SK-N-SH (cell line): ENCODE data around the gene PSMD8. TPM values are rescaled to one million over a fixed set of nuclear protein-coding genes. Genes with fewer than 3 reads are reported as not detected.

Experiments used
- CTCF ChIA-PET: fragments of 300-600, 350-600 bp; formaldehyde crosslinking; extraction: SDS; loops from one replicate; lab custom pipeline; 2021; lab: Yijun Ruan, JAX
- POLR2A ChIA-PET: fragments of 350-600 bp; sonication (Branson Sonifier 250); formaldehyde crosslinking; extraction: SDS; loops from one replicate; lab custom pipeline; 2020; ENCODE audit warnings: antibody characterized with exemption, inconsistent platforms; lab: Yijun Ruan, JAX
- DNase-seq: peaks from one replicate; pipeline ENCODE4 v3.0.0; 2012
- H2AFZ ChIP-seq: fragments of 200-600 bp; sonication (generic); 2 replicates; pipeline ENCODE4 v1.8.1; 2016; ENCODE audit warnings: antibody characterized with exemption, mild to moderate bottlenecking, low read depth
- H3F3A ChIP-seq: fragments of 200-600 bp; sonication (generic); replicated peaks from 2 replicates; pipeline ENCODE3; 2016; ENCODE audit warnings: antibody characterized with exemption, mild to moderate bottlenecking; ENCODE audit not compliant: insufficient read depth
- H3K27ac ChIP-seq, 2 experiments: fragments of 200-500 bp in 1 of 2; fragments of 200-600 bp in 1 of 2; sonication (Bioruptor generic) in 1 of 2; sonication (generic), shearing (Covaris generic) in 1 of 2; 2 replicates each; pipeline versions ENCODE4 v1.5.1 to v1.6.1; 2014 to 2016; ENCODE audit warnings: low read depth in 2 of 2, inconsistent platforms in 1 of 2, low read length in 1 of 2, mild to moderate bottlenecking in 1 of 2, mixed read lengths in 1 of 2
- H3K27me3 ChIP-seq: fragments of 200-600 bp; sonication (generic), shearing (Covaris generic); 2 replicates; pipeline ENCODE4 v1.6.1; 2016; ENCODE audit warnings: mixed run types; ENCODE audit not compliant: insufficient read depth
- H3K36me3 ChIP-seq, 2 experiments: fragments of 200-500 bp in 1 of 2; fragments of 200-600 bp in 1 of 2; sonication (Bioruptor generic) in 1 of 2; sonication (generic) in 1 of 2; replicated peaks in 1 of 2; 2 replicates each; pipeline versions ENCODE3 to v1.5.1; 2014 to 2016; ENCODE audit warnings: low read length in 1 of 2, mild to moderate bottlenecking in 1 of 2; ENCODE audit not compliant: insufficient read depth in 2 of 2, control insufficient read depth in 1 of 2
- H3K4me1 ChIP-seq, 2 experiments: fragments of 200-500 bp in 1 of 2; fragments of 200-600 bp in 1 of 2; sonication (Bioruptor generic) in 1 of 2; sonication (generic), shearing (Covaris generic) in 1 of 2; 2 replicates each; pipeline versions ENCODE4 v1.5.1 to v1.6.1; 2014 to 2016; ENCODE audit warnings: low read depth in 1 of 2, low read length in 1 of 2, mixed run types in 1 of 2; ENCODE audit not compliant: insufficient read depth in 2 of 2, control insufficient read depth in 1 of 2
- H3K4me2 ChIP-seq: fragments of 200-600 bp; sonication (generic), shearing (Covaris generic); 2 replicates; pipeline ENCODE4 v1.6.1; 2017; ENCODE audit warnings: mixed run types
- H3K4me3 ChIP-seq, 2 experiments: fragments of 200-500 bp in 1 of 2; fragments of 200-600 bp in 1 of 2; sonication (Bioruptor generic) in 1 of 2; sonication (generic), shearing (Covaris generic) in 1 of 2; 2 replicates each; pipeline versions ENCODE4 v1.5.1 to v1.8.1; 2014 to 2016; ENCODE audit warnings: low read depth in 2 of 2, inconsistent platforms in 1 of 2, low read length in 1 of 2, mild to moderate bottlenecking in 1 of 2, mixed read lengths in 1 of 2, moderate library complexity in 1 of 2
- H3K79me2 ChIP-seq: fragments of 200-600 bp; sonication (generic); 2 replicates; pipeline ENCODE4 v1.8.1; 2017; ENCODE audit warnings: mild to moderate bottlenecking; ENCODE audit not compliant: insufficient read depth
- H3K9ac ChIP-seq: fragments of 200-600 bp; sonication (generic); 2 replicates; pipeline ENCODE4 v1.6.1; 2017; ENCODE audit warnings: mixed run types
- H3K9me2 ChIP-seq: fragments of 200-600 bp; sonication (generic); 2 replicates; pipeline ENCODE4 v1.6.1; 2017; ENCODE audit warnings: mixed run types
- H3K9me3 ChIP-seq: fragments of 200-600 bp; sonication (generic); 2 replicates; pipeline ENCODE4 v1.6.1; 2017; ENCODE audit warnings: mixed run types, mild to moderate bottlenecking, moderate library complexity
- H4K20me1 ChIP-seq: fragments of 200-600 bp; sonication (generic); 2 replicates; pipeline ENCODE4 v1.6.1; 2017; ENCODE audit warnings: mild to moderate bottlenecking, mixed run types; ENCODE audit not compliant: insufficient read depth
- CHD2 ChIP-seq: fragments of 150-350 bp; IDR thresholded peaks from 2 replicates; pipeline ENCODE4 v1.6.1; 2018; ENCODE audit warnings: low read length; ENCODE audit not compliant: partially characterized antibody
- EP300 ChIP-seq, 2 experiments: IDR thresholded peaks; 2 replicates each; pipeline versions ENCODE4 v1.4.0 to v1.6.1; 2012; ENCODE audit warnings: borderline replicate concordance in 1 of 2, low read depth in 1 of 2, low read length in 1 of 2
- EZH2phosphoT487 ChIP-seq: fragments of 200-600 bp; sonication (generic); IDR thresholded peaks from 2 replicates; pipeline ENCODE4 v1.6.1; 2017; ENCODE audit warnings: low read depth, mixed run types, mild to moderate bottlenecking, antibody characterized with exemption, moderate library complexity, borderline replicate concordance
- GABPA ChIP-seq: IDR thresholded peaks from 2 replicates; pipeline ENCODE4 v1.4.0; 2012; ENCODE audit warnings: low read depth, mild to moderate bottlenecking
- GATA2 ChIP-seq: sonication (generic); formaldehyde crosslinking; IDR thresholded peaks from 2 replicates; pipeline ENCODE4 v1.5.0; 2020; ENCODE audit warnings: mild to moderate bottlenecking, missing genetic modification reagents
- JUND ChIP-seq: IDR thresholded peaks from 2 replicates; pipeline ENCODE4 v1.4.0; 2012
- MAX ChIP-seq: IDR thresholded peaks from 2 replicates; pipeline ENCODE4 v1.4.0; 2012; ENCODE audit warnings: low read depth
- NRF1 ChIP-seq: IDR thresholded peaks from 2 replicates; pipeline ENCODE4 v1.6.1; 2012; ENCODE audit warnings: low read depth, mild to moderate bottlenecking, low read length
- POLR2AphosphoS5 ChIP-seq: IDR thresholded peaks from 2 replicates; pipeline ENCODE4 v1.6.1; 2012; ENCODE audit warnings: low read depth, low read length
- RAD21 ChIP-seq: IDR thresholded peaks from 2 replicates; pipeline ENCODE4 v1.6.1; 2012; ENCODE audit warnings: mild to moderate bottlenecking, low read length
- RCOR1 ChIP-seq: fragments of 150-350 bp; IDR thresholded peaks from 2 replicates; pipeline ENCODE4 v1.6.1; 2017; ENCODE audit warnings: antibody characterized with exemption, low read length
- RFX5 ChIP-seq: IDR thresholded peaks from 2 replicates; pipeline ENCODE4 v1.6.1; 2012; ENCODE audit warnings: mild to moderate bottlenecking, improper control_type of control experiment, low read length
- SIN3A ChIP-seq: IDR thresholded peaks from 2 replicates; pipeline ENCODE4 v1.6.1; 2012; ENCODE audit warnings: low read depth, mild to moderate bottlenecking, low read length, moderate library complexity, borderline replicate concordance
- SMC3 ChIP-seq: IDR thresholded peaks from 2 replicates; pipeline ENCODE4 v1.6.1; 2012; ENCODE audit warnings: low read depth, low read length, improper control_type of control experiment
- TAF1 ChIP-seq: IDR thresholded peaks from 2 replicates; pipeline ENCODE4 v1.6.1; 2012; ENCODE audit warnings: low read depth, mild to moderate bottlenecking, low read length, moderate library complexity, borderline replicate concordance
- TEAD4 ChIP-seq: IDR thresholded peaks from 2 replicates; pipeline ENCODE4 v1.4.0; 2012; ENCODE audit warnings: mild to moderate bottlenecking, borderline replicate concordance; ENCODE audit not compliant: insufficient read depth
- USF1 ChIP-seq: IDR thresholded peaks from 2 replicates; pipeline ENCODE4 v1.4.0; 2012; ENCODE audit warnings: low read depth, borderline replicate concordance
- YY1 ChIP-seq: IDR thresholded peaks from 2 replicates; pipeline ENCODE4 v1.4.0; 2012; ENCODE audit warnings: low read depth, mild to moderate bottlenecking
- WGBS: methylation state at CpG from one replicate; pipeline ENCODE4 v1.1.6; 2017; ENCODE audit warnings: low lambda C conversion rate; 5-methylcytosine and 5-hydroxymethylcytosine counted together
- polyA plus RNA-seq, 3 experiments: library from polyadenylated mRNA; depleted of rRNA; stranded (reverse); fragments of >200 nt; gene quantifications; 2 replicates each; pipeline ENCODE4 v1.2.3, GENCODE V29; 2012

PSMD8 gene
- polyA plus RNA-seq, 1 of the 3 experiments (the other 2 are of a cell fraction), result 400 TPM

DNA sequence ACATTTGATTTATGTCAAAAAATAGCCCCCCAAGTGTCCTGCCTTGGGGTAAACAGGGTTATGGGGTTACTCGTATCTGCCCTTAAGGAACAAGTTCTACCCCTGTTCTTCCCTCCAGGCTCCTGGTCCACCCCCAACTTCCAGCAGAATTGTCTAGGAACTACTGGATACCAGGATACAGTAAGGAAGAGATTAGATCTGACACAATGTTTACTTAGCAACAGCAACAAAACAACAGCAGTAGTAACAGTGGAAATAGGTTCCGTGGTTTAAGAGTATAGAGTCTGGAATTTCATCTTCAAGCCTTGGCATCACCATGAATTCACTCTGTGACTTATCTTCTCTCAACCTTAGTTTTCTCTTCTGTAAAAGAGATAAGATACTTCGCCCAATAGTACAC is 26.8 kb downstream of the PSMD8 start:
- CTCF ChIA-PET, result interaction anchor here (3.2 kb wide), 1 partner anchor 236 kb away, joined by 52 read pairs; no protein-coding TSS in a partner anchor
- DNase-seq, result no peak
- peaks cover 6% of the 10 kb centered on the region; the same call in 1 of the 2 replicates for H3K79me2 ChIP-seq
- H2AFZ ChIP-seq, result no peak overlapping the region
- no peaks in the 10 kb centered on the region for H3K9me3 ChIP-seq
- H3K36me3 ChIP-seq, result peaks cover 4 to 6% of the 10 kb centered on the region in 2 experiments
- H3K4me1 ChIP-seq, result no peaks in the 10 kb centered on the region; a peak in 1 of 4 replicates
- no peaks in the 10 kb centered on the region for H3K9me2 ChIP-seq
- no peaks in the 10 kb centered on the region for H3K27me3 ChIP-seq
- POLR2A ChIA-PET, result interaction anchor here (5.1 kb wide), 1 partner anchor 12 kb away, joined by 30 read pairs; the partner anchor contains the start of genes GGN and SPRED3
- H4K20me1 ChIP-seq, result no peaks in the 10 kb centered on the region
- TF ChIP-seq POLR2AphosphoS5 (peak; percentile 18; the same call in 1 of the 2 replicates), YY1 (no peak)
- no peak overlapping the region for H3K9ac ChIP-seq
- H3K4me3 ChIP-seq, result no peak overlapping the region
- H3K4me2 ChIP-seq, result no peak overlapping the region
- peak overlapping the region in 1 of 2 experiments; percentile 29; a peak in 1 of 4 replicates for H3K27ac ChIP-seq
- WGBS, result 75% methylated on average over 3 of the region's 3 CpGs
- H3F3A ChIP-seq, result peaks cover 8% of the 10 kb centered on the region

GRCh38 chr19:38402623-38402966 is 28.2 kb downstream of the PSMD8 start:
- POLR2A ChIA-PET, result interaction anchor here (1.3 to 5.1 kb wide), 3 partner anchors 14 to 232 kb away, joined by 3 to 30 read pairs (median 4); partner anchors contain the start of genes EIF3K, GGN and SPRED3

GRCh38 chr19:38402967-38403674 is 28.8 kb downstream of the PSMD8 start, which contains the start of gene FAM98C:
TSS of gene FAM98C (plus strand) at chr19:38403093. CDS start at chr19:38403154, 61 bp downstream.
- Histone ChIP-seq H3K27me3 (no peaks in the 10 kb centered on the region), H4K20me1 (no peaks in the 10 kb centered on the region), H3K27ac (peak within 1 kb of the TSS; percentile 47 to 65; a peak in 3 of 4 replicates), H2AFZ (peak within 1 kb of the TSS; percentile 82; the same call in 1 of the 2 replicates), H3K79me2 (peaks cover 6% of the 10 kb centered on the region; the same call in 1 of the 2 replicates), H3K9me2 (no peaks in the 10 kb centered on the region), H3K9ac (peak within 1 kb of the TSS; percentile 82), H3K9me3 (no peaks in the 10 kb centered on the region), H3K4me3 (peak within 1 kb of the TSS; percentile 67 to 93), H3K4me2 (peak within 1 kb of the TSS; percentile 95), H3K36me3 (peaks cover 0 to 4% of the 10 kb centered on the region in 2 experiments), H3K4me1 (no peaks in the 10 kb centered on the region; a peak in 1 of 4 replicates), H3F3A (peaks cover 8% of the 10 kb centered on the region)
- WGBS, result under 1% methylated on average over 34 of the region's 82 CpGs
- ChIA-PET POLR2A (interaction anchor here (0.6 to 5.1 kb wide), 4 partner anchors 14 to 299 kb away, joined by 3 to 30 read pairs (median 4); partner anchors contain the start of genes EIF3K, GGN and SPRED3), CTCF (interaction anchor here (0.6 to 3.2 kb wide), 66 partner anchors 9 to 730 kb away, joined by 3 to 52 read pairs (median 4); partner anchors contain the start of genes ACTN4, CCER2, EIF3K and GGN)
- DNase-seq, result peak; percentile 100
- TF ChIP-seq USF1, result no peak; the same call in 1 of the 2 replicates
- TF ChIP-seq TAF1, result peak; percentile 56
- no peak for TF ChIP-seq EZH2phosphoT487
- TF ChIP-seq POLR2AphosphoS5, result peak; percentile 49; the same call in 1 of the 2 replicates
- peak; percentile 65 for TF ChIP-seq NRF1
- no peak for TF ChIP-seq RCOR1
- TF ChIP-seq GATA2, result no peak
- TF ChIP-seq TEAD4, result no peak
- TF ChIP-seq RFX5, result peak; percentile 66
- TF ChIP-seq EP300 (IDR thresholded peaks at IDR 0.05; ENCODE audit: borderline replicate concordance in 1 of 2, low read depth in 1 of 2, low read length in 1 of 2), result peak in 1 of 2 experiments; percentile 30; a peak in 1 of 4 replicates
- no peak for TF ChIP-seq JUND
- TF ChIP-seq SMC3, result peak; percentile 43
- peak; percentile 9; the same call in 1 of the 2 replicates for TF ChIP-seq SIN3A
- TF ChIP-seq RAD21, result peak; percentile 84
- TF ChIP-seq YY1, result peak; percentile 51; the same call in 1 of the 2 replicates
- peak; percentile 84 for TF ChIP-seq MAX
- peak; percentile 60 for TF ChIP-seq CHD2
- no peak for TF ChIP-seq GABPA

More at GRCh38 chr19:38402623-38402966, 28.2 kb downstream of the PSMD8 start:
- H3K9me3 ChIP-seq, result no peaks in the 10 kb centered on the region
- peak; percentile 68; the same call in 1 of the 2 replicates for TF ChIP-seq SIN3A
- TF ChIP-seq NRF1, result no peak
- TF ChIP-seq, all 33 proteins: peak for 1
- Histone ChIP-seq H3K4me3 (peak overlapping the region; percentile 39 to 93), H4K20me1 (no peaks in the 10 kb centered on the region), H3K27ac (peak overlapping the region; percentile 39 to 47; a peak in 3 of 4 replicates), H3K27me3 (no peaks in the 10 kb centered on the region), H3K4me2 (peak overlapping the region; percentile 95), H3F3A (peaks cover 8% of the 10 kb centered on the region), H3K79me2 (peaks cover 6% of the 10 kb centered on the region; the same call in 1 of the 2 replicates), H3K4me1 (no peaks in the 10 kb centered on the region; a peak in 1 of 4 replicates), H3K9ac (peak overlapping the region; percentile 43; the same call in 1 of the 2 replicates), H2AFZ (peak overlapping the region; percentile 82; the same call in 1 of the 2 replicates), H3K9me2 (no peaks in the 10 kb centered on the region), H3K36me3 (peaks cover 0 to 4% of the 10 kb centered on the region in 2 experiments)
- CTCF ChIA-PET, result interaction anchor here (0.6 to 3.2 kb wide), 62 partner anchors 9 to 730 kb away, joined by 3 to 52 read pairs (median 4); partner anchors contain the start of genes ACTN4, CCER2, EIF3K and GGN
- DNase-seq, result no peak
- WGBS, result 5% methylated on average over 17 of the region's 18 CpGs
